GM12865 (cell line): ENCODE results near the gene POLR3GL.

Experiments used
- DNase-seq: peaks from one replicate; pipeline ENCODE4 v3.0.0; 2010; ENCODE audit warnings: low read depth
- H3K4me3 ChIP-seq: 2 replicates; pipeline ENCODE4 v1.5.1; 2011; ENCODE audit warnings: mild to moderate bottlenecking, low read depth, low read length, control low read depth
- TF ChIP-seq, protein P1 (sequence below): IDR thresholded peaks from 2 replicates; pipeline ENCODE4 v1.5.1; 2011; ENCODE audit warnings: low read length, control low read depth, low read depth, inconsistent platforms; ENCODE audit not compliant: insufficient read depth; ENCODE audit errors: missing control alignments

POLR3GL gene

DNA sequence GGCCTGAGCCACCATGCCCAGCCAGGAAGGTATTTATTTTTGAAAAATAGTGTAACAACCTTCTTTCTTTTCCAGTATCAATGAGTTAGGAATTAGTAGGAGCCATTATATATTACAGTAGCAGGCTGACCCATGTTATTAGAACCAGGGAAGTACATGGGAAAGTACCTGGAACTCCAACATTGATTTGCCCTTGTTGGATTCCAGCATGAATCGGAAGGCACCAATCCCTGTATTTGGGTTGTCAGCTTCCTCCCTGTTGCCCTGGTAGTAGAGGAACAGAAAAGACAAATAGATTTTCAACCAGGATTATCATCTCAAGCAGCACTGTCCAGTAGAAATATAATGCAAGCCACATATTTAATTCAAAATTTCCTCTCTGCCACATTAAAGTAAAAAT, 27.1 kb upstream of the POLR3GL start:
- H3K4me3 ChIP-seq: no peak overlapping the region
- no peak for DNase-seq
- TF ChIP-seq, protein P1, sequence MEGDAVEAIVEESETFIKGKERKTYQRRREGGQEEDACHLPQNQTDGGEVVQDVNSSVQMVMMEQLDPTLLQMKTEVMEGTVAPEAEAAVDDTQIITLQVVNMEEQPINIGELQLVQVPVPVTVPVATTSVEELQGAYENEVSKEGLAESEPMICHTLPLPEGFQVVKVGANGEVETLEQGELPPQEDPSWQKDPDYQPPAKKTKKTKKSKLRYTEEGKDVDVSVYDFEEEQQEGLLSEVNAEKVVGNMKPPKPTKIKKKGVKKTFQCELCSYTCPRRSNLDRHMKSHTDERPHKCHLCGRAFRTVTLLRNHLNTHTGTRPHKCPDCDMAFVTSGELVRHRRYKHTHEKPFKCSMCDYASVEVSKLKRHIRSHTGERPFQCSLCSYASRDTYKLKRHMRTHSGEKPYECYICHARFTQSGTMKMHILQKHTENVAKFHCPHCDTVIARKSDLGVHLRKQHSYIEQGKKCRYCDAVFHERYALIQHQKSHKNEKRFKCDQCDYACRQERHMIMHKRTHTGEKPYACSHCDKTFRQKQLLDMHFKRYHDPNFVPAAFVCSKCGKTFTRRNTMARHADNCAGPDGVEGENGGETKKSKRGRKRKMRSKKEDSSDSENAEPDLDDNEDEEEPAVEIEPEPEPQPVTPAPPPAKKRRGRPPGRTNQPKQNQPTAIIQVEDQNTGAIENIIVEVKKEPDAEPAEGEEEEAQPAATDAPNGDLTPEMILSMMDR: no peak

DNA sequence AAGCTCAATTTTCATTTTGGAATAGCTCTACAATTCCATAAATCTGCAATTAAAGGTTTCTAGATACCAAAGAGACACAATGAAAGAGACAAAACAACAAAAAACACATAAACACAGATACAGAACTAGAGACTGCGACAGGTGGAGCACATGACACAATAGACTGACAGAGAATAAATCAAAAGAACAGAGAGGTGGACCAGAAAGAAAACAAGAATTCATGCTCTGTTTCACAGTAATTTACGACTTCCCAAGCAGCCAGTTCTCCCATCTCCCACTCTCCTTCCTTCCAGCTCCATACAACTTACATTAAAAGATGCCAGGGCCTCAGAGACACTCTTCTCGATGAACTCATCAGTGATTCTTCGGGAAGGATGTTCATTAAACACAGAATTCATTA, 22.1 kb upstream of the POLR3GL start:
- TF ChIP-seq, protein P1: no peak
- DNase-seq: no peak
- H3K4me3 ChIP-seq: no peak overlapping the region

DNA sequence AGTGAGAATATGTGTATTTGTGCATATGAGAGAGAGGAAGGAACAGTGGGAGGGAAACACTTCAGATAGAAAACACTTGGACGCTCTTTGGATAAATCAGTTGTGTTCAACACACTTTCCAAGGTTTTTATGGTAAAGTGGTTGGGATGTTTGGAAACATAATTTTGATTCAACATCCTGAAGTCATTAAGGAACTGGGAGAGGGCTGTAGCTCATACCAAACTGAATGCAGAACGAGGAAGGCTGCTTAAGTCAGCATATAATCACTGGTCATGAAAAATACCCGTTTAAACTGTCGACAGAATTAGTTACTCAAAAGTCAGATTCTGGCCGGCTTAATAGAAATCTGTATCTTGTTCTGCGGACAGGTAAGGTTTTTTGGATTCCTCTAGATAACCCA, 21.6 kb upstream of the POLR3GL start:
- TF ChIP-seq, protein P1: no peak
- no peak for DNase-seq
- H3K4me3 ChIP-seq: no peak overlapping the region

DNA sequence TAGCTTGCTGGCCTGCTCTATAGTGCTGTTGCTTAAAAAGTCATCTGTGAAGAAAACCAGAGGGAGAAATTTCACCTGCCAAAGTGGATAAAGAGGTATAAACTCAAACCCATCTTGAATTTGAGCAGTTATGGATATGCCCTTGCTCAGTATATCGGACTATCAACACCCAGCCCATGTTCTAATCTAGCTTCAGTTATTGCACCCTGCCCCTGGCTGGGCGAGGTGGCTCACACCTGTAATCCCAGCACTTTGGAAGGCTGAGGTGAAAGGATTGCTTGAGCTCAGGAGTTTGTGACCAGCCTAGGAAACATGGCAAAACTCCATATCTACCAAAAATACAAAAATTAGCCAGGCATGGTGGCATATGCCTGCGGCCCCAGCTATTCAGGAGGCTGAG, 20.0 kb upstream of the POLR3GL start:
- no peak overlapping the region for H3K4me3 ChIP-seq
- no peak for DNase-seq
- TF ChIP-seq, protein P1: no peak

DNA sequence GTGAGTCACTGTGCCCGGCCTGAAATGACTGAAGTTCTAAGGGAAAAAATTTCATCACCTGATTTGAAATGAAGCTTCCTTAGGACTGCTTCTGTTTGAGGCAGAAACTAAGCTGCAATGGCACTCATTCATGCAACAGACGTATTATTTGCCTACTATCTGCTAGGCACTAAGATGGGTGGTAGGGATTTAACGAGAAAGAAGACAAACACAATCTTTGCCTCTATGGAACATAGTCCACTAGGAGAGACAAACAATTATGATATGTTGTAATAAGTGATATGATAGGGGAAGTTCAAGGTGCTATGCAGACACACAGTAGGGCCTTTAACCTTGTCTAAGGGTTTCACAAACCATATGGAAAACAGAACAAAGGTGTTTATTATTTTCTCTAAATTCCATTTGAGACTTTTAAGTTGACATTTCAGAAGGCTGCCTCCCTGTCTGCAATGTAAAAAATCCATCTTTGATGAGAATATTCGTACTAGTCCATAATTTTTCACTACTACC, 18.0 kb upstream of the POLR3GL start:
- no peak for DNase-seq
- H3K4me3 ChIP-seq: no peak overlapping the region
- TF ChIP-seq, protein P1: no peak

DNA sequence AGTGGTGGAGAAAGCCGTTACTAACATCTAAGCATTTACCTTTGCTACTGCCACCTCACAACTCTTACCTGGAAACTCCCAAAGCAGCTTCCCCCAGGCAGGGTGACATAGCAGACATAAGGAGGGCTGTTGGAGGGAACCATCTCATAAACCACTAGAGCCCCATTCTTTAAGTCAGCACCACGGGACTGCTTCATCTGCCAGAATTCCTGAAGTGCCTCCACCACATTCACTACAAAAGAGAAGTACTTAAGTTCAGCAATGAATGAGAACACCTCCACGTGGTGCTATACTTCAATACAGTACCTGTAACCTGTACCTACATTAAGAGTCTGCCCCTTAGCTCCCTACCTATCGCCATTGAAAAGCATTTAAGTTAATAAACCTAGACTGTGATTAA, 16.9 kb upstream of the POLR3GL start:
- TF ChIP-seq, protein P1: no peak
- no peak overlapping the region for H3K4me3 ChIP-seq
- no peak for DNase-seq

DNA sequence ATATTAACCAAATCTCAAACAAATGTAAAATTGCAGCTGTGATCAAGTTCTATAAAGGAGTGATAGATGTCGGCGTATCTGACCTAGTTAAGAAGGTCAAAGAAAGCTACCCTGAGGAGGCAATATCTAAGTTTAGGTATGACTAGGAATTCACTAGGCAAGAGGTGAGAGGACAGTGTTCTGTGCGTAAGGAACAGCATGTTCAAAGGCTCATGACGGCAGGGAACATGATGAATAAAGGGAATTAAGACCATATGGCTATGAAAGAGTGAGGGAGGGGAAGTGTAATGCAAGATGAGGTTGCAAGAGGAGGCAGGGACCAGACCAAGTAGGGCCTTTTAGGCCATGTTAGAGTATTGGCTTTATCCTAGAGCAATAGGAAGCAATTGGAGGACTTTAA, 15.3 kb upstream of the POLR3GL start:
- H3K4me3 ChIP-seq: no peak overlapping the region
- TF ChIP-seq, protein P1: no peak
- no peak for DNase-seq
